K562 (cell line): ENCODE data around the gene SNCB. TPM values are rescaled to one million over a fixed set of nuclear protein-coding genes. Genes with fewer than 3 reads are reported as not detected.

Experiments used
- BACH1 ChIP-seq: fragments of 200-800 bp; sonication (Bioruptor generic); IDR thresholded peaks from 2 replicates; pipeline ENCODE4 v1.6.1; 2016; ENCODE audit warnings: missing genetic modification characterization, missing compliant biosample characterization
- FOXK2 ChIP-seq, 2 experiments: fragments of 450-650 bp; IDR thresholded peaks in 1 of 2; conservative IDR thresholded peaks in 1 of 2; 2 replicates each; pipeline ENCODE4 v1.6.1; 2016; ENCODE audit warnings: low read depth in 2 of 2, mild to moderate bottlenecking in 1 of 2
- MEF2D ChIP-seq: conservative IDR thresholded peaks from 2 replicates; pipeline ENCODE4 v1.6.1; 2016; ENCODE audit warnings: low read depth, missing genetic modification characterization, missing compliant biosample characterization
- NEUROD1 ChIP-seq: fragments of 150-350 bp; IDR thresholded peaks from 2 replicates; pipeline ENCODE4 v1.6.1; 2014; ENCODE audit warnings: borderline replicate concordance, low read length, low read depth; ENCODE audit not compliant: partially characterized antibody
- PCBP1 ChIP-seq: fragments of 200-400 bp; formaldehyde crosslinking; IDR thresholded peaks from 2 replicates; pipeline ENCODE4 v1.6.1; 2018; ENCODE audit warnings: mild to moderate bottlenecking, low read depth, low read length; ENCODE audit not compliant: poor library complexity, severe bottlenecking
- TAL1 ChIP-seq: fragments of 450-650 bp; IDR thresholded peaks from 2 replicates; pipeline ENCODE4 v1.6.1; 2016; ENCODE audit warnings: mild to moderate bottlenecking
- TBP ChIP-seq: optimal IDR thresholded peaks from 2 replicates; pipeline ENCODE3; 2011; ENCODE audit warnings: low read depth, low read length, improper control_type of control experiment
- U2AF1 ChIP-seq: fragments of 200-400 bp; formaldehyde crosslinking; optimal IDR thresholded peaks from 2 replicates; pipeline ENCODE3; 2017; ENCODE audit warnings: mild to moderate bottlenecking, low read depth, low read length, moderate library complexity
- XRCC4 ChIP-seq: IDR thresholded peaks from one replicate; pipeline ENCODE4 v1.6.1; 2011; ENCODE audit not compliant: insufficient read depth, insufficient read length; ENCODE audit errors: extremely low read depth
- polyA plus RNA-seq, 8 experiments: library from polyadenylated mRNA; depleted of rRNA in 4 of 8; stranded (reverse) in 5 of 8; unstranded in 3 of 8; fragments of >200 nt; fragmentation: Nextera tagmentation in 2 of 8; fragmentation: Illumina TruSeq in 1 of 8; extraction: Ambion mirVana in 2 of 8; extraction: Trizol in 1 of 8; gene quantifications; 2 replicates each; pipeline versions ENCODE4 v1.2.1 to v1.2.3, GENCODE V29; 2011 to 2014; ENCODE audit warnings: inconsistent platforms in 1 of 8, missing spikeins in 1 of 8
- total RNA-seq, 7 experiments: library from RNA; depleted of rRNA in 6 of 7; stranded (reverse); fragments of >200 nt in 6 of 7; fragmentation: Illumina TruSeq in 2 of 7; extraction: Trizol in 2 of 7; gene quantifications; 2 replicates each; pipeline versions ENCODE4 v1.2.1 to v1.2.3, GENCODE V29; 2011 to 2021; ENCODE audit warnings: low replicate concordance in 1 of 7
- TF ChIP-seq, protein P1 (sequence below): sonication (generic); formaldehyde crosslinking; IDR thresholded peaks from 2 replicates; pipeline ENCODE4 v1.8.0; 2022; ENCODE audit warnings: mild to moderate bottlenecking, low read depth, missing genetic modification reagents
- TF ChIP-seq, protein P2 (sequence below): fragments of 450-650 bp; formaldehyde crosslinking; conservative IDR thresholded peaks from 2 replicates; pipeline ENCODE4 v1.4.0; 2022; ENCODE audit warnings: mild to moderate bottlenecking, missing genetic modification characterization
- TF ChIP-seq, protein P3 (sequence below): fragments of 450-650 bp; formaldehyde crosslinking; IDR thresholded peaks from 2 replicates; pipeline ENCODE4 v1.4.0; 2020; ENCODE audit warnings: mild to moderate bottlenecking, moderate library complexity
- TF ChIP-seq, protein P4 (sequence below): fragments of 200-800 bp; sonication (Bioruptor generic); IDR thresholded peaks from 2 replicates; pipeline ENCODE4 v1.6.1; 2016; ENCODE audit warnings: missing genetic modification characterization, missing compliant biosample characterization
- TF ChIP-seq, protein P5 (sequence below): sonication (generic); formaldehyde crosslinking; IDR thresholded peaks from 2 replicates; pipeline ENCODE4 v1.8.1; 2023; ENCODE audit warnings: mild to moderate bottlenecking, missing genetic modification reagents

The SNCB gene
- total and polyA plus RNA-seq, 9 of the 15 experiments (the other 6 are each of a cell fraction or from before 2014, with no cell fraction given): not detected

GRCh38 chr5:176660860-176661641 lies 30.7 kb upstream of the SNCB start (continued):
- TF ChIP-seq MEF2D (no peak), TBP (no peak), BACH1 (tag) (no peak), FOXK2 (conservative IDR thresholded peaks at IDR 0.05 in 1 of 2, IDR thresholded peaks at IDR 0.05 in 1 of 2; ENCODE audit: low read depth in 2 of 2) (no peak), TAL1 (no peak), PCBP1 (peak; percentile 27), NEUROD1 (peak; percentile 28), U2AF1 (no peak), XRCC4 (no peak)
- TF ChIP-seq, protein P1, sequence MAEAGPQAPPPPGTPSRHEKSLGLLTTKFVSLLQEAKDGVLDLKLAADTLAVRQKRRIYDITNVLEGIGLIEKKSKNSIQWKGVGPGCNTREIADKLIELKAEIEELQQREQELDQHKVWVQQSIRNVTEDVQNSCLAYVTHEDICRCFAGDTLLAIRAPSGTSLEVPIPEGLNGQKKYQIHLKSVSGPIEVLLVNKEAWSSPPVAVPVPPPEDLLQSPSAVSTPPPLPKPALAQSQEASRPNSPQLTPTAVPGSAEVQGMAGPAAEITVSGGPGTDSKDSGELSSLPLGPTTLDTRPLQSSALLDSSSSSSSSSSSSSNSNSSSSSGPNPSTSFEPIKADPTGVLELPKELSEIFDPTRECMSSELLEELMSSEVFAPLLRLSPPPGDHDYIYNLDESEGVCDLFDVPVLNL (CRISPR knock-in tag): no peak
- TF ChIP-seq, protein P2, sequence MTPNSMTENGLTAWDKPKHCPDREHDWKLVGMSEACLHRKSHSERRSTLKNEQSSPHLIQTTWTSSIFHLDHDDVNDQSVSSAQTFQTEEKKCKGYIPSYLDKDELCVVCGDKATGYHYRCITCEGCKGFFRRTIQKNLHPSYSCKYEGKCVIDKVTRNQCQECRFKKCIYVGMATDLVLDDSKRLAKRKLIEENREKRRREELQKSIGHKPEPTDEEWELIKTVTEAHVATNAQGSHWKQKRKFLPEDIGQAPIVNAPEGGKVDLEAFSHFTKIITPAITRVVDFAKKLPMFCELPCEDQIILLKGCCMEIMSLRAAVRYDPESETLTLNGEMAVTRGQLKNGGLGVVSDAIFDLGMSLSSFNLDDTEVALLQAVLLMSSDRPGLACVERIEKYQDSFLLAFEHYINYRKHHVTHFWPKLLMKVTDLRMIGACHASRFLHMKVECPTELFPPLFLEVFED (CRISPR knock-in tag): no peak
- TF ChIP-seq, protein P3, sequence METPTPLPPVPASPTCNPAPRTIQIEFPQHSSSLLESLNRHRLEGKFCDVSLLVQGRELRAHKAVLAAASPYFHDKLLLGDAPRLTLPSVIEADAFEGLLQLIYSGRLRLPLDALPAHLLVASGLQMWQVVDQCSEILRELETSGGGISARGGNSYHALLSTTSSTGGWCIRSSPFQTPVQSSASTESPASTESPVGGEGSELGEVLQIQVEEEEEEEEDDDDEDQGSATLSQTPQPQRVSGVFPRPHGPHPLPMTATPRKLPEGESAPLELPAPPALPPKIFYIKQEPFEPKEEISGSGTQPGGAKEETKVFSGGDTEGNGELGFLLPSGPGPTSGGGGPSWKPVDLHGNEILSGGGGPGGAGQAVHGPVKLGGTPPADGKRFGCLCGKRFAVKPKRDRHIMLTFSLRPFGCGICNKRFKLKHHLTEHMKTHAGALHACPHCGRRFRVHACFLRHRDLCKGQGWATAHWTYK (CRISPR knock-in tag): no peak
- TF ChIP-seq, protein P4, sequence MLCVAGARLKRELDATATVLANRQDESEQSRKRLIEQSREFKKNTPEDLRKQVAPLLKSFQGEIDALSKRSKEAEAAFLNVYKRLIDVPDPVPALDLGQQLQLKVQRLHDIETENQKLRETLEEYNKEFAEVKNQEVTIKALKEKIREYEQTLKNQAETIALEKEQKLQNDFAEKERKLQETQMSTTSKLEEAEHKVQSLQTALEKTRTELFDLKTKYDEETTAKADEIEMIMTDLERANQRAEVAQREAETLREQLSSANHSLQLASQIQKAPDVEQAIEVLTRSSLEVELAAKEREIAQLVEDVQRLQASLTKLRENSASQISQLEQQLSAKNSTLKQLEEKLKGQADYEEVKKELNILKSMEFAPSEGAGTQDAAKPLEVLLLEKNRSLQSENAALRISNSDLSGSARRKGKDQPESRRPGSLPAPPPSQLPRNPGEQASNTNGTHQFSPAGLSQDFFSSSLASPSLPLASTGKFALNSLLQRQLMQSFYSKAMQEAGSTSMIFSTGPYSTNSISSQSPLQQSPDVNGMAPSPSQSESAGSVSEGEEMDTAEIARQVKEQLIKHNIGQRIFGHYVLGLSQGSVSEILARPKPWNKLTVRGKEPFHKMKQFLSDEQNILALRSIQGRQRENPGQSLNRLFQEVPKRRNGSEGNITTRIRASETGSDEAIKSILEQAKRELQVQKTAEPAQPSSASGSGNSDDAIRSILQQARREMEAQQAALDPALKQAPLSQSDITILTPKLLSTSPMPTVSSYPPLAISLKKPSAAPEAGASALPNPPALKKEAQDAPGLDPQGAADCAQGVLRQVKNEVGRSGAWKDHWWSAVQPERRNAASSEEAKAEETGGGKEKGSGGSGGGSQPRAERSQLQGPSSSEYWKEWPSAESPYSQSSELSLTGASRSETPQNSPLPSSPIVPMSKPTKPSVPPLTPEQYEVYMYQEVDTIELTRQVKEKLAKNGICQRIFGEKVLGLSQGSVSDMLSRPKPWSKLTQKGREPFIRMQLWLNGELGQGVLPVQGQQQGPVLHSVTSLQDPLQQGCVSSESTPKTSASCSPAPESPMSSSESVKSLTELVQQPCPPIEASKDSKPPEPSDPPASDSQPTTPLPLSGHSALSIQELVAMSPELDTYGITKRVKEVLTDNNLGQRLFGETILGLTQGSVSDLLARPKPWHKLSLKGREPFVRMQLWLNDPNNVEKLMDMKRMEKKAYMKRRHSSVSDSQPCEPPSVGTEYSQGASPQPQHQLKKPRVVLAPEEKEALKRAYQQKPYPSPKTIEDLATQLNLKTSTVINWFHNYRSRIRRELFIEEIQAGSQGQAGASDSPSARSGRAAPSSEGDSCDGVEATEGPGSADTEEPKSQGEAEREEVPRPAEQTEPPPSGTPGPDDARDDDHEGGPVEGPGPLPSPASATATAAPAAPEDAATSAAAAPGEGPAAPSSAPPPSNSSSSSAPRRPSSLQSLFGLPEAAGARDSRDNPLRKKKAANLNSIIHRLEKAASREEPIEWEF (CRISPR knock-in tag): no peak
- TF ChIP-seq, protein P5, sequence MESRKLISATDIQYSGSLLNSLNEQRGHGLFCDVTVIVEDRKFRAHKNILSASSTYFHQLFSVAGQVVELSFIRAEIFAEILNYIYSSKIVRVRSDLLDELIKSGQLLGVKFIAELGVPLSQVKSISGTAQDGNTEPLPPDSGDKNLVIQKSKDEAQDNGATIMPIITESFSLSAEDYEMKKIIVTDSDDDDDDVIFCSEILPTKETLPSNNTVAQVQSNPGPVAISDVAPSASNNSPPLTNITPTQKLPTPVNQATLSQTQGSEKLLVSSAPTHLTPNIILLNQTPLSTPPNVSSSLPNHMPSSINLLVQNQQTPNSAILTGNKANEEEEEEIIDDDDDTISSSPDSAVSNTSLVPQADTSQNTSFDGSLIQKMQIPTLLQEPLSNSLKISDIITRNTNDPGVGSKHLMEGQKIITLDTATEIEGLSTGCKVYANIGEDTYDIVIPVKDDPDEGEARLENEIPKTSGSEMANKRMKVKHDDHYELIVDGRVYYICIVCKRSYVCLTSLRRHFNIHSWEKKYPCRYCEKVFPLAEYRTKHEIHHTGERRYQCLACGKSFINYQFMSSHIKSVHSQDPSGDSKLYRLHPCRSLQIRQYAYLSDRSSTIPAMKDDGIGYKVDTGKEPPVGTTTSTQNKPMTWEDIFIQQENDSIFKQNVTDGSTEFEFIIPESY (CRISPR knock-in tag): no peak
